Measurements from ENCODE around the gene ESYT3. TPM values are rescaled to one million over a fixed set of nuclear protein-coding genes. Genes with fewer than 3 reads are reported as not detected.
A peak's percentile ranks its signal among the peaks of the same experiment; 100 is the strongest.

The ESYT3 gene
- total RNA-seq, 2 experiments from 2014 or later: 0.21 to 0.52 TPM

DNA sequence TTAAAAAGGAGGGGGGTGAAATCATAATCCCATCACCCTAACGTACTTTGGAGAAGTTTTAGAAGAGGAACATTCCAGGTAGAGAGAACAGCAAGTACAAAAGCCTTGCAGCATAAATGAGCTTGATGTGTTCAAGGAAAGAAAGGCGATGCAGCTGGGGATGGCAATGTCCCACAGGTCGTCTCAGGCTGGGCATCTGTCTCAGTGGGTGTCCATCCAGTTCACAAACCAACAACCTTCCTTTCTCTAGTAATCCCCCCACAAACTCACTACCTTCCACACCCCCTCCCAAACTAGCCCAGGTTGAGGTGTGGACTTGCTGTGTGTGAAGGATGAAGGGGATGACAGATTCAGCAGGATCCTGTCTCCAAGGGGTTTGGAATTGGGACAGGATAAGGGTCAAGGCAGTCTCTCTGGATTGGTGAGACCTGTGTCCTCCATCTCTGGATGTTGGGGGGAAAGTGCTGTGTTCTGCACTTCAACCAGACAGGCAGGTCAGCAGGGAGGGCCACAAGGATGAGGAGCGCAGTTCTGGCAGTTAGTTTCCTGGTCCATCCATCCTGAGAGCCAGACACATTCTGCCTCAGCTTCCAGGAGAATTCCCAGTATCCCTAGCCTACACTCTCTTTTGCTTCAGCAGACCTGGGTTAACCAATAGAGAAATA is 1.7 kb upstream of the ESYT3 start:
- Mint-ChIP-seq H3K9me3 (no peaks in the 10 kb centered on the region), H3K4me3 (no peak overlapping the region), H3K36me3 (no peaks in the 10 kb centered on the region), H3K27me3 (peaks cover 70% of the 10 kb centered on the region), H3K4me1 (peaks cover 6% of the 10 kb centered on the region), H3K27ac (no peak overlapping the region)
- no peak for DNase-seq

DNA sequence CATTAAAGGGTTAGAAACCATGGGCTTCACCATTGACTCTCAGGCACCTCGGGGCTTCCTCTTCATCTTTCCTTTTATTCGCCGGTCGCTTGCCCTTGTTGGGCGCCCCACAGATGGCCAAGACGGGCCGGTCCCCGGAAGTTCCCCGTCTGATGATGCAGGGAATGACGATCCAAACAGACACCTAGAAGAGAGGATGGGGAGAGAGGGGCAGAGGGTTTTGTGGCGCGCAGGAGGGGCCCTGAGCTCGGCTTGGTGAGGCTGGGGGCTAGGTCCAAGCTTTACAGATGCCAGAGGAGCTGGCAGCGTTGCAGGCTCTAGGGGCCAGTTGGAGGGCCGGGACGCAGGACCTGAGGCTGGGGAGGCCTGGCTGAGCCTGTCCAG is 532 bp upstream of the ESYT3 start:
- no peaks in the 10 kb centered on the region for H3K9me3 Mint-ChIP-seq
- DNase-seq: no peak
- H3K4me1 Mint-ChIP-seq: peaks cover 6% of the 10 kb centered on the region
- H3K4me3 Mint-ChIP-seq: peak overlapping the region; percentile 67
- no peaks in the 10 kb centered on the region for H3K36me3 Mint-ChIP-seq
- peaks cover 74% of the 10 kb centered on the region for H3K27me3 Mint-ChIP-seq
- no peak overlapping the region for H3K27ac Mint-ChIP-seq

DNA sequence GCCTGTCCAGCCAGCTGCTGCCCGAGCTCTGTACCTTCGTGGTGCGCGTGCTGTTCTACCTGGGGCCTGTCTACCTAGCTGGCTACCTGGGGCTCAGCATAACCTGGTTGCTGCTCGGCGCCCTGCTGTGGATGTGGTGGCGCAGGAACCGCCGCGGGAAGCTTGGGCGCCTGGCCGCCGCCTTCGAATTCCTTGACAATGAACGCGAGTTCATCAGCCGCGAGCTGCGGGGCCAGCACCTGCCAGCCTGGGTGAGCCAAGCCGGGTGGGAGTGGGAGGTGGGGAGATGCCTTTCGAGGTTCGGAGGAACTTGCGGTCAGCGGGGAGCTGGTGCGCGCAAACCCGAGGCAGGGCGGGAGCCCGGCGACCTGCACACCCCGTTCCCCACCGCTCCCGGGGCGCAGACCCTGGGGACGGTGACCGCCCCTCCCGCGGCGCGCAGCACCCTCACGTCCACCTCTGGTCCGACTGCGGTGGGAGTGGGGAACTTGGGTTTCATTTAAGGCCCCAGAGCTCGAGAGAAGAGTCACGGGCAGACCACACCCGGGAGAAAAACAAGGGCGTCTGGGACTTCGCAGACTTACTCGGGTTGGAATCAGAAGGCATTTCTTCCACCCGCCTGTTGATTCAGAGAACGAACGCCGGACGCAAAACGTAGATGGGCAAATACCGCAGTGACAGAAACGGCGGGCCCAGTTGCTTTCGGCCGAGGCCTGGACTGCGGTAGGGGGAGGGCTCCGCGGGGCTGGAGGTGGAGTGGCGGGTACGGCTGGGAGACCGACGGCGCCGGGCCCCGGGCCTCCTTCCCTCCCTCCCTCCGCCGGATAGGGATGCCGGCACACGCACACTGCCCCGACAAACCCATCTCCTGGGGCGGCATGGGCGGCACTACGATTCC is 708 bp downstream of the ESYT3 start:
- Mint-ChIP-seq H3K4me3 (peak overlapping the region; percentile 45), H3K27me3 (peaks cover 69% of the 10 kb centered on the region), H3K27ac (no peak overlapping the region), H3K36me3 (no peaks in the 10 kb centered on the region), H3K9me3 (no peaks in the 10 kb centered on the region), H3K4me1 (peaks cover 6% of the 10 kb centered on the region)
- peak; percentile 10 for DNase-seq

DNA sequence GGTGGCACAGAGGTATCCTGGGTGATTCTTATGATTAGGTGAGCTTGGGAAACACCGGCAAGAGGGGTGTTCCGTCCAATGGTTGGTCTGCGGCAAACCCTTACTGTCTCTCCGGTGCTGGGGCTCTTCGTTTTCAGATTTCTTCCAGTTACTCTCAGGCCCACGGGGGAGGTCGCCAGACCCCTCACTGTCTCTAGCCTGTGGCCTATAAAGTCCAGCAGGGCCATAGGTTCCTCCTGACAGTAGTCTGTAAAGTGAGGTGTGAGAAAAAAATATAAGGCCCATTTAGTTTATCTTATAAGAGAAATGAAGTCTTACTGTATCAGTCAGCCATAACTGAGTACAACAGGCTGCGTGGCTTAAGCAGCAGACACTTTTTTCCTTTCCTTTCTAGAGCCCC is 1.4 kb downstream of the ESYT3 start:
- Mint-ChIP-seq H3K27me3 (peaks cover 67% of the 10 kb centered on the region), H3K9me3 (no peaks in the 10 kb centered on the region), H3K27ac (no peak overlapping the region), H3K4me3 (peak overlapping the region; percentile 11), H3K36me3 (no peaks in the 10 kb centered on the region), H3K4me1 (peaks cover 6% of the 10 kb centered on the region)
- no peak for DNase-seq

DNA sequence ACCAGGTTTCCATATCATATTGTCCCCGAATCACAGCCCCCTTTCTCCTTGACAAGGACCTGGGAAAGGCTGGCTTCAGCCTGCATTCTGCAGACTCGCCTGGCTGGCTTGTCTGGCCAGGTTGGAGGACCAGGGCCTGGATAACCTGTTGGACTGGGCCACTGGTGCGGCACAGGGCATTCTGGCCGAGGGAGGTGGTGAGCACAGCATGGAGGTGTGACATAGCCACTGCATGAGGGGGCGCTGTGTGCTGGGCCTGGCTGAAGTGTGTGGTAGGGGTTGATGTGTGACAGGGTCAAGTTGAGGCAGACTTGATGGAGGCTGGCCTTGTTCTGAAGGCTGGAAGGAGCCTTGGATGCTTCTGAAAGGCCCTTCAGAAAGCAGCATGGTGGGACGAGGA is 2.9 kb downstream of the ESYT3 start:
- DNase-seq: no peak
- Mint-ChIP-seq H3K27me3 (peaks cover 54% of the 10 kb centered on the region), H3K4me1 (peaks cover 6% of the 10 kb centered on the region), H3K27ac (no peak overlapping the region), H3K36me3 (no peaks in the 10 kb centered on the region), H3K9me3 (no peaks in the 10 kb centered on the region), H3K4me3 (no peak overlapping the region)

DNA sequence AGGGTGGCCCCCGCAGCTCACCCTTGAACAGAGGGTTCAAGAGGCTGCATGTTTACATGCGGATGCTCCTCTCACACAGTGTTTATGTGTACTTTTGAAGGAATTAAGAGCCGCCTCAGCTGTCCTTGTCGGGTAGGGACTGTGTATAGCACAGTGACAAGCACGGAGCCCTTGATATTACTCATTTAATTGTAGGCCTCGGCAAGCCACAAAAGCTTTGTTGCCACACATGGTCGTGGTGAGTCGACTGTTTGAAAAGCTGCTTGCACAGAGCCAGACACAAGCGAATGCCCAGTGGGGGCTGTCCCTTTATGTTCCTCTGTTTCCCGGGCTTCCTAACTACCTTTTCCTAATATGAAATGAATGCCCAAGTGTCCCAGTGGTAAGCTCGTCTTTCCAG is 4.5 kb downstream of the ESYT3 start:
- Mint-ChIP-seq H3K4me3 (no peak overlapping the region), H3K9me3 (no peaks in the 10 kb centered on the region), H3K36me3 (no peaks in the 10 kb centered on the region), H3K27ac (no peak overlapping the region), H3K27me3 (peaks cover 39% of the 10 kb centered on the region), H3K4me1 (peaks cover 3% of the 10 kb centered on the region)
- DNase-seq: no peak

DNA sequence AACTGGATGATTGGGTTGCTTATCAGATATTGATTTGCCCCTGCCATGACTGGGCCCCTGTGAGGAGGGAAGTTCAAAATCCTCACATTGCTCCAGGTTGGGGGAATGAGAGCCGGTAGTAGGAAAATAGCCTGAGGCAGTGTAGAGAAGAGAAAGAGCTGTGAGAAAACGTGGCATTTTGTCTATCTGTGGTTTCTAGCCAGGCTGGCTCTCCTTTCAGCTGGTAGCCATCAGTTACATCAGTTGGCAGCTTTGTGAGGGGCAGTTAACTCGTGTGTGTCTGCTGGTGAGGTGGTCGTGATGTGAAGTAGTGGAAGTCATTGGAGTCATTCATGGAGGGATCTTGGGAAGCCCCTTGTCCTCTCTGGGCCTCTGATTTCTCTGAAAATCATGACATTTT is 5.2 kb downstream of the ESYT3 start:
- no peak overlapping the region for H3K4me3 Mint-ChIP-seq
- no peak for DNase-seq
- H3K36me3 Mint-ChIP-seq: no peaks in the 10 kb centered on the region
- no peak overlapping the region for H3K27ac Mint-ChIP-seq
- H3K27me3 Mint-ChIP-seq: peaks cover 32% of the 10 kb centered on the region
- no peaks in the 10 kb centered on the region for H3K9me3 Mint-ChIP-seq
- H3K4me1 Mint-ChIP-seq: no peaks in the 10 kb centered on the region

DNA sequence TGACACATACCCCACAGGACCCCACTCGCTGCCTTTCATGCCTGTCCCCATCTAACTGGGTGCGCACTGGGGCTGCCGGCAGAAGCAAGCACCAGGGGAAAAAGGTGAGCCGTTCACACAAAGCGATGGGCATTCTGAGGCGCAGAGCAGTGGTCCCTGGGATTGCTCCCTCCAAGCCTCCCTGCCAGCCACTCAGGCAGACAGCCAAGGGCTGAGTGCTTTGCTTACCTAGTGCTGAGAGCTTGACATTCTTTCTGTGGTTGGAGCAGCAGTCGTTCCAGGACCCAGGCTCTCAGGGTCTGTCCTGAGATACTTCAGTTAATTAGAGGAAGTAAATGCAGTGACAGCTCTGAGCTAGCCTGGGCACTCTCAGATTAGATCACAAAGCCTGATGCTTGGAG is 5.7 kb downstream of the ESYT3 start:
- Mint-ChIP-seq H3K36me3 (no peaks in the 10 kb centered on the region), H3K9me3 (no peaks in the 10 kb centered on the region), H3K27ac (no peak overlapping the region)

DNA sequence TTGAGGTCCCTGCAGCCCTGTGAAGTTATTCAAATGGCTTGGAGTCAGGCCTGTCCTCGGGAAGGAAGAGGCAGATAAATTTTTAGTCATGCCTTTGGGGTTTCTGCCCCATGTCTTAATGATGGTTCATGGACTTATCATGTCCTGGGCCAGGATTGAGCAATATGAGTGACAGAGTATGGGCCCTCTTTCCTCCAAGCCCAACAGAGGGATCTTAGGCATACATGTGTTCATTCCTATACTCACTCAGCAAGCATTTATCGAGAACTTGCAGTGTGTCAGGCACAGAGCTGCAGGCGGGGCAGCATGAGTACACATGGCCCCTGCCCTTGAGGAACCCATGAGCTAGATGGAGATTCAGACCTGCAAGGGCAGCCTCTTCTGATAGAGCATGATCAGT is 6.2 kb downstream of the ESYT3 start:
- H3K36me3 Mint-ChIP-seq: no peaks in the 10 kb centered on the region
- no peak overlapping the region for H3K27ac Mint-ChIP-seq
- H3K4me3 Mint-ChIP-seq: no peak overlapping the region
- H3K9me3 Mint-ChIP-seq: no peaks in the 10 kb centered on the region
- DNase-seq: no peak
- H3K27me3 Mint-ChIP-seq: peaks cover 25% of the 10 kb centered on the region
- no peaks in the 10 kb centered on the region for H3K4me1 Mint-ChIP-seq

More for the DNA sequence above, 5.7 kb downstream of the ESYT3 start:
- Mint-ChIP-seq H3K27me3 (peaks cover 29% of the 10 kb centered on the region), H3K4me1 (no peaks in the 10 kb centered on the region), H3K4me3 (no peak overlapping the region)
- DNase-seq: no peak

DNA sequence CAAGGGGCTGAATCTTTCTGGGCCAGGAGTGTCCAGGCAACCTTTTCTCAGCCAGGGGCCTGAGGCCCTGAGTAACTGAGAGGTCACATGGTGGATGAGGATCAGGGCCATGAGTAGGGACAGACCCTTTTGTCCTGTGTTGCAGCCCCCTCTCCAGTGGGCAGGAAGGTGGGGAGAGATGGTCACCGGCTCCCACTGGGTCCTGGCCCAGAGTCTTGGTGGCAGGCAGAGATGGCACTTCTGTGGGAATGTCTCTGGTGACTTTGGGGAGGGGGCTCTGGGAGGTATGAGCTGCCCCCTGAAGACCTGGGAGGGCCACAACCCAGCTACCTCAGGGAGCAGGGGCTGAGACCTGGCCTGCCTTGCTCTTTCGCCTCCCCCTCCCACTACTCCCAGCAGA is 6.8 kb downstream of the ESYT3 start:
- no peaks in the 10 kb centered on the region for H3K9me3 Mint-ChIP-seq
- H3K27ac Mint-ChIP-seq: no peak overlapping the region
- DNase-seq: no peak
- H3K27me3 Mint-ChIP-seq: peaks cover 18% of the 10 kb centered on the region
- H3K36me3 Mint-ChIP-seq: no peaks in the 10 kb centered on the region
- H3K4me3 Mint-ChIP-seq: no peak overlapping the region
- no peaks in the 10 kb centered on the region for H3K4me1 Mint-ChIP-seq

DNA sequence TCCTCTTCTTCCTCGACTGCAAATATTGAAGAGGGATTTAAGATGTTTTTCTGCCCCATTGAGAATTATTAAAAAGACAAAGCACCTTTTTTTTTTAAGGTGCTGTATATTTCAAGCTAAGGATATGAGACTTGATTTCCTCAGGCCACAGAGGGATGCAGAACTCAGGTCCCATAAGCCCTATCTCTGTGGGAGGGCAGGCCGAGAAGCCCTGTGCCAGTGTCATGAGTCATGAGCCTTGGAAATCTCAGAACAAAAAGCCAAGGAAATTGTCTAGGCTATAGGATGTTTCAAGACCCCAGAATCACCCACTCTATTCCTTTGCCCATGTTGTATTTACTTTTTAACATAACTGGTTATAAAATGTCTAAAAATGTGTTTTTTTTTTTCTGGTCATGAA is 7.3 kb downstream of the ESYT3 start:
- no peak for DNase-seq
- Mint-ChIP-seq H3K9me3 (no peaks in the 10 kb centered on the region), H3K4me3 (no peak overlapping the region), H3K27ac (no peak overlapping the region), H3K36me3 (no peaks in the 10 kb centered on the region), H3K27me3 (peaks cover 14% of the 10 kb centered on the region), H3K4me1 (no peaks in the 10 kb centered on the region)

DNA sequence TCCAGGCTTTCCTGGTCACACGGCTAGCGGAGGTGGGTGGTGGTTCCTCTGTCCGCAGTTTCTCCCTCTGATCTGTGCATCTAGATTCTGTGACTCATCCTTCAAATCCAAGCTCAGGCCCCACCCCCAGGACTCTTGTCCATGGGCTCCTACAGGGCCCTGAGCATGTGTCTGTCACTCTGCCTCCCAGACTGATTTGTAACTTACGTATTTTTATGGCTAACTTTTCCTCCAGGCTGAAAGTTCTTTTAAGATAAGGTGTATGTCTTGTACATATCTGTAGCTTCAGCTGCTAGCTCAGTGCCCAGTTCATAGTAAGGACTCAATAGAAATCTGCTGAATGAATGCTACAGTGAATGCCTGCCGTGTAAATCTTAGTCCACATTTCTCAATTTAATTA is 8.0 kb downstream of the ESYT3 start:
- DNase-seq: no peak
- H3K9me3 Mint-ChIP-seq: no peaks in the 10 kb centered on the region
- no peak overlapping the region for H3K4me3 Mint-ChIP-seq
- no peak overlapping the region for H3K27ac Mint-ChIP-seq
- H3K27me3 Mint-ChIP-seq: peaks cover 7% of the 10 kb centered on the region
- H3K4me1 Mint-ChIP-seq: no peaks in the 10 kb centered on the region
- H3K36me3 Mint-ChIP-seq: no peaks in the 10 kb centered on the region

DNA sequence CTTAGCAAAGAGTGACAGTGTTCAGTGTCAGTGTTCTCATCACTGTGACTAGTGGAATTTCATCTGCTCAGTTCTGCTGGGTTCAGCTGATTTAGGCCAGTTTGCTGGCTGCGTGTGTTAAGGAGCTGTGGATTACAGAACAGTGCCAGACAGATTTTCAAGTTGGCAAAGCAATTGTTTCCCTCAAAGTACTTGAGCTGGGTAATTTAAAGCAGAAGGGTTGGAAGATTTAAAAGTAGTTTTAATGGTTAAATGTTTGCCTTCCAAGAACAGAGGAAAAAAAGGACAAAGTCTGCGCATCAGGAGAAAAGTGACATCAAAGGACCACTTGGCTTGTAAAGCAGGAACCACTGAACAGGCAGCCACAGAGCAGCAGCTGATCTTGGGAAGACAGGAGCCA is 8.7 kb downstream of the ESYT3 start:
- H3K4me3 Mint-ChIP-seq: no peak overlapping the region
- no peak overlapping the region for H3K27ac Mint-ChIP-seq
- peaks cover under 1% of the 10 kb centered on the region for H3K27me3 Mint-ChIP-seq
- no peaks in the 10 kb centered on the region for H3K4me1 Mint-ChIP-seq
- no peaks in the 10 kb centered on the region for H3K9me3 Mint-ChIP-seq
- no peak for DNase-seq
- no peaks in the 10 kb centered on the region for H3K36me3 Mint-ChIP-seq

DNA sequence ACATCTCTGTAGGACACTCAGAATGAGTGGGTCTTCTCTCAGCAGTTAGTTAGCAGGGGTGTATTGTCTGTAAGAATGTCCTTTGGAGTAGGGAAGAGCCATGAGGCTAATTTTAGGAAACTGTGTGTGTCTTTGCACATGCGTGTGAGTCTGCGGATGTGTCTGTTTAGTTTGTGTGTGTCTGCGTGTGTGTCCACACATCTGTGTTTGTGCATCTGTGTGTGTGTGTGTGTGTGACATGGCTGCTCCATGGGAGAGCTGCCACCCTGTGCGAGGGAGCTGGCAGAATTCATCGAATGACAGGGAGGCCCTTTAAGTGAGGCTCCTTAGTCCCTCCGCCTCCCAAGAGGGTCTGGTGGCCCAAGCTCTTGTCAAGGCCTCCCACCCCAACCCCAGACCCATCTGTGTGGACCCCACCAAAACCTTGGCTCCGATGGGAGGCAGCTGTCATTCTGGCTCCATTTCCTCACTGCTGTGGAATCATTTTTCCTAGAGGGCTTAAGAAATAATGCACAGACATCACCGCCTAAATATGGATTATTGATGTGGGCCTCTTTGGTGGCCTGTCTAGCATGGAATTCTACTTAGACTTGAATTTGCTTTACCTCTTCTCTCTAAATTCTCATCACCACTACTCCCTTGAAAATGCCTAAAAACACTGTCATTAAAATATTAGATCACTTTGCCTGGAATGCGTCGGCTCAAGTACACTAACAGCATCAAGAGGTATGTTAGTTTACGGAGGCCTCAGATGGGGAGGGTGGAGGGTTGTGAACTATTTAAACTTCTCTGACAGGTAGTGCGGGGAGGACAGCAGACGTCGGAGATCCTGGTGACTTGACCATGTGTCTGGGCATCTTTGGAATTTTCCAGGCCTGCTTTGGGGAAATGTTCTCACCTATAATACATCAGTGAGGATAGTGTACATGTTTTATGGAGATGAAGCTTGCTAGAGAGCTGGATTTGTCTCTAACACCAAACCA is 9.4 kb downstream of the ESYT3 start:
- Mint-ChIP-seq H3K9me3 (no peaks in the 10 kb centered on the region), H3K27ac (no peak overlapping the region), H3K36me3 (no peaks in the 10 kb centered on the region), H3K4me3 (no peak overlapping the region), H3K27me3 (no peaks in the 10 kb centered on the region), H3K4me1 (no peaks in the 10 kb centered on the region)
- DNase-seq: no peak

DNA sequence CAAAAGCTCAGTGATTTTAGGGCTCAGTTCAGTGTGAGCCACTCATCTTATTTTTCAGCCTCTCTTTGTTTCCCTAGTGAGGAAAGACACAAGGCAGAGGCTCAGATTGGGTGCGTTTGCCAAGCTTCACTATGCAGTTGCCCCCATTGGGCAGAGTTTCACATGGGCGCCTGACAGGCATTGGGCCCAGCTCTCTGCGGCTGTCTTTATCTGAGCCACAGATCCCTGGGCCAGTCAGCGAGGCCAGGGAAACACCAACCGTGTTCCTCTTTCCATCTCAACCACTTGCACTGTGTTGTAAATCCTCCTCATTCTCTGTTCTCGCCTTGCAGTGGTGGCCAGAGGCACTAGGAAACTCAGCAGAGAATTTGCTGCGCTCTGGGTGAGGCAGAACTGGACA is 10.8 kb downstream of the ESYT3 start:
- Mint-ChIP-seq H3K36me3 (no peaks in the 10 kb centered on the region), H3K4me1 (no peaks in the 10 kb centered on the region)

More for the DNA sequence above, 10.8 kb downstream of the ESYT3 start:
- H3K27me3 Mint-ChIP-seq: no peaks in the 10 kb centered on the region
- no peaks in the 10 kb centered on the region for H3K9me3 Mint-ChIP-seq
- no peak overlapping the region for H3K27ac Mint-ChIP-seq
- DNase-seq: no peak
- no peak overlapping the region for H3K4me3 Mint-ChIP-seq

All from activated naive CD8-positive, alpha-beta T cell treated with anti-CD3 and anti-CD28 coated beads for 36 hours (primary cell).